Measurements from ENCODE around the gene SCT.

The SCT gene

DNA sequence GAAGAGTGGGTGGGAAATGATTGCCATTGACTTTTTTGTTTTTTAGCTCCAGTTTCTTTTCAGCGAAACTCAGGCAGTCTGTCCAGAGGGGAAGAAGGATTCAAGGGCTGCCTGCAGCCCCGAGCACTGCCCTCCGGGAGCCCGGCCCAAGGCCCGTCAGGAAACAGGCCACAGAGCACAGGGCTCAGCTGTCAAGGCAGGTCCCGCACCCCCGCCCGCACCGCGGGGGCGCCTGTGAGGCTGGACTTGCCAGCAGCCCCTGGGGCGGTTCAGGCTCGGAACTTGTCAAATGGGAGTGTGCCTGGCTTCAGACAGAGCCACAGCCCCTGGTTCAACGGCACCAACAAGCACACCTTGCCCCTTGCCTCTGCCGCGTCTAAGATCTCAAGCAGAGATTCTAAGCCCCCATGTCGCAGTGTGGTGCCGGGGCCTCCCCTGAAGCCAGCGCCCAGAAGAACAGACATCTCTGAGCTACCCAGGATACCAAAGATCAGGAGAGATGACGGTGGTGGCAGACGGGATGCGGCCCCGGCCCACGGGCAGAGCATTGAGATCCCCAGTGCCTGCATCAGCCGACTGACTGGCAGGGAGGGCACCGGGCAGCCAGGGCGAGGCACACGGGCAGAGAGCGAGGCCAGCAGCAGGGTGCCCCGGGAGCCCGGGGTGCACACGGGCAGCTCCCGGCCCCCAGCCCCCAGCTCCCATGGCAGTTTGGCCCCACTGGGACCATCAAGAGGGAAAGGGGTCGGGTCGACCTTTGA lies 19.8 kb downstream of the SCT start:
- ATAC-seq = no peak

DNA sequence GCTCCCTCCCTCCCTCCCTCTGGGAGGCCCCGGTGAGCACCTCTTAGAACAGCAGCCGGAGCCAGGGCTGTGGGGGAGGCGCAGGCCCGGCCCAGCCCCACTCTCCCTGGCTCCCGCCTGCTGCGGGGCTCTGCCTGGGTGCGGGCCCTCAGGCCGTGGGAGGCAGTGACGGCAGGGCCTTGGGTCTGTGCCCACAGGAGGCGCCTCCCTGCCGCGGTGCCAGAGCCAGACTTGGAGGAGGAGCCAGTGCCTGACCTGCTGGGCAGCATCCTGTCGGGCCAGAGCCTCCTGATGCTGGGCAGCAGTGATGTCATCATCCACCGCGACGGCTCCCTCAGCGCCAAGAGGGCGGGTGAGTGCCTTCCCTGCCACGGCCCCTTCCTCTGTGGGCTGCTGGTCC lies 20.7 kb downstream of the SCT start:
- ATAC-seq = peak; percentile 80
- TF ChIP-seq OSR1 (CRISPR knock-in tag; IDR thresholded peaks at IDR 0.05) = no peak
- no peak for TF ChIP-seq PPARA (CRISPR knock-in tag; IDR thresholded peaks at IDR 0.05; ENCODE audit: borderline replicate concordance)
- TF ChIP-seq SNAI2 (CRISPR knock-in tag; IDR thresholded peaks at IDR 0.05) = 0 out of 2 replicates have a peak, but pooled peaks have one; percentile 20
- TF ChIP-seq ZNF70 (CRISPR knock-in tag; IDR thresholded peaks at IDR 0.05) = no peak
- TF ChIP-seq ARNTL (CRISPR knock-in tag; IDR thresholded peaks at IDR 0.05; ENCODE audit: borderline replicate concordance, low read depth) = no peak
- no peak for TF ChIP-seq CREB5 (CRISPR knock-in tag; IDR thresholded peaks at IDR 0.05; ENCODE audit: low read depth)
- TF ChIP-seq, protein P1, sequence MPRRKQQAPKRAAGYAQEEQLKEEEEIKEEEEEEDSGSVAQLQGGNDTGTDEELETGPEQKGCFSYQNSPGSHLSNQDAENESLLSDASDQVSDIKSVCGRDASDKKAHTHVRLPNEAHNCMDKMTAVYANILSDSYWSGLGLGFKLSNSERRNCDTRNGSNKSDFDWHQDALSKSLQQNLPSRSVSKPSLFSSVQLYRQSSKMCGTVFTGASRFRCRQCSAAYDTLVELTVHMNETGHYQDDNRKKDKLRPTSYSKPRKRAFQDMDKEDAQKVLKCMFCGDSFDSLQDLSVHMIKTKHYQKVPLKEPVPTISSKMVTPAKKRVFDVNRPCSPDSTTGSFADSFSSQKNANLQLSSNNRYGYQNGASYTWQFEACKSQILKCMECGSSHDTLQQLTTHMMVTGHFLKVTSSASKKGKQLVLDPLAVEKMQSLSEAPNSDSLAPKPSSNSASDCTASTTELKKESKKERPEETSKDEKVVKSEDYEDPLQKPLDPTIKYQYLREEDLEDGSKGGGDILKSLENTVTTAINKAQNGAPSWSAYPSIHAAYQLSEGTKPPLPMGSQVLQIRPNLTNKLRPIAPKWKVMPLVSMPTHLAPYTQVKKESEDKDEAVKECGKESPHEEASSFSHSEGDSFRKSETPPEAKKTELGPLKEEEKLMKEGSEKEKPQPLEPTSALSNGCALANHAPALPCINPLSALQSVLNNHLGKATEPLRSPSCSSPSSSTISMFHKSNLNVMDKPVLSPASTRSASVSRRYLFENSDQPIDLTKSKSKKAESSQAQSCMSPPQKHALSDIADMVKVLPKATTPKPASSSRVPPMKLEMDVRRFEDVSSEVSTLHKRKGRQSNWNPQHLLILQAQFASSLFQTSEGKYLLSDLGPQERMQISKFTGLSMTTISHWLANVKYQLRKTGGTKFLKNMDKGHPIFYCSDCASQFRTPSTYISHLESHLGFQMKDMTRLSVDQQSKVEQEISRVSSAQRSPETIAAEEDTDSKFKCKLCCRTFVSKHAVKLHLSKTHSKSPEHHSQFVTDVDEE (CRISPR knock-in tag; IDR thresholded peaks at IDR 0.05) = 0 out of 2 replicates have a peak, but pooled peaks have one; percentile 20
- TF ChIP-seq GLIS3 (CRISPR knock-in tag; IDR thresholded peaks at IDR 0.05) = no peak
- 0 out of 2 replicates have a peak, but pooled peaks have one; percentile 30 for TF ChIP-seq ZFP3 (CRISPR knock-in tag; IDR thresholded peaks at IDR 0.05)
- no peak for TF ChIP-seq TCF4 (CRISPR knock-in tag; IDR thresholded peaks at IDR 0.05; ENCODE audit: borderline replicate concordance)
- no peak for TF ChIP-seq RARB (CRISPR knock-in tag; IDR thresholded peaks at IDR 0.05)

More for the DNA sequence above, 19.8 kb downstream of the SCT start:
- TF ChIP-seq, protein P2, sequence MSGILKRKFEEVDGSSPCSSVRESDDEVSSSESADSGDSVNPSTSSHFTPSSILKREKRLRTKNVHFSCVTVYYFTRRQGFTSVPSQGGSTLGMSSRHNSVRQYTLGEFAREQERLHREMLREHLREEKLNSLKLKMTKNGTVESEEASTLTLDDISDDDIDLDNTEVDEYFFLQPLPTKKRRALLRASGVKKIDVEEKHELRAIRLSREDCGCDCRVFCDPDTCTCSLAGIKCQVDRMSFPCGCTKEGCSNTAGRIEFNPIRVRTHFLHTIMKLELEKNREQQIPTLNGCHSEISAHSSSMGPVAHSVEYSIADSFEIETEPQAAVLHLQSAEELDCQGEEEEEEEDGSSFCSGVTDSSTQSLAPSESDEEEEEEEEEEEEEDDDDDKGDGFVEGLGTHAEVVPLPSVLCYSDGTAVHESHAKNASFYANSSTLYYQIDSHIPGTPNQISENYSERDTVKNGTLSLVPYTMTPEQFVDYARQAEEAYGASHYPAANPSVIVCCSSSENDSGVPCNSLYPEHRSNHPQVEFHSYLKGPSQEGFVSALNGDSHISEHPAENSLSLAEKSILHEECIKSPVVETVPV (CRISPR knock-in tag; IDR thresholded peaks at IDR 0.05) = no peak
- TF ChIP-seq ARNTL (CRISPR knock-in tag; IDR thresholded peaks at IDR 0.05; ENCODE audit: borderline replicate concordance, low read depth) (no peak), CREB5 (CRISPR knock-in tag; IDR thresholded peaks at IDR 0.05; ENCODE audit: low read depth) (no peak), PPARA (CRISPR knock-in tag; IDR thresholded peaks at IDR 0.05; ENCODE audit: borderline replicate concordance) (no peak), TOX (CRISPR knock-in tag; IDR thresholded peaks at IDR 0.05; ENCODE audit: borderline replicate concordance) (no peak), ZFP30 (CRISPR knock-in tag; IDR thresholded peaks at IDR 0.05) (no peak), BACH2 (CRISPR knock-in tag; IDR thresholded peaks at IDR 0.05; ENCODE audit: borderline replicate concordance) (no peak), SNAI2 (CRISPR knock-in tag; IDR thresholded peaks at IDR 0.05) (no peak), TCF4 (CRISPR knock-in tag; IDR thresholded peaks at IDR 0.05; ENCODE audit: borderline replicate concordance) (no peak), ESRRG (CRISPR knock-in tag; IDR thresholded peaks at IDR 0.05) (no peak), ZNF70 (CRISPR knock-in tag; IDR thresholded peaks at IDR 0.05) (no peak), ZNF565 (CRISPR knock-in tag; conservative IDR thresholded peaks at IDR 0.05; ENCODE audit: low read depth) (no peak)
- TF ChIP-seq, protein P3, sequence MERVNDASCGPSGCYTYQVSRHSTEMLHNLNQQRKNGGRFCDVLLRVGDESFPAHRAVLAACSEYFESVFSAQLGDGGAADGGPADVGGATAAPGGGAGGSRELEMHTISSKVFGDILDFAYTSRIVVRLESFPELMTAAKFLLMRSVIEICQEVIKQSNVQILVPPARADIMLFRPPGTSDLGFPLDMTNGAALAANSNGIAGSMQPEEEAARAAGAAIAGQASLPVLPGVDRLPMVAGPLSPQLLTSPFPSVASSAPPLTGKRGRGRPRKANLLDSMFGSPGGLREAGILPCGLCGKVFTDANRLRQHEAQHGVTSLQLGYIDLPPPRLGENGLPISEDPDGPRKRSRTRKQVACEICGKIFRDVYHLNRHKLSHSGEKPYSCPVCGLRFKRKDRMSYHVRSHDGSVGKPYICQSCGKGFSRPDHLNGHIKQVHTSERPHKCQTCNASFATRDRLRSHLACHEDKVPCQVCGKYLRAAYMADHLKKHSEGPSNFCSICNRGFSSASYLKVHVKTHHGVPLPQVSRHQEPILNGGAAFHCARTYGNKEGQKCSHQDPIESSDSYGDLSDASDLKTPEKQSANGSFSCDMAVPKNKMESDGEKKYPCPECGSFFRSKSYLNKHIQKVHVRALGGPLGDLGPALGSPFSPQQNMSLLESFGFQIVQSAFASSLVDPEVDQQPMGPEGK (CRISPR knock-in tag; IDR thresholded peaks at IDR 0.05; ENCODE audit: borderline replicate concordance) = no peak
- TF ChIP-seq, protein P4, sequence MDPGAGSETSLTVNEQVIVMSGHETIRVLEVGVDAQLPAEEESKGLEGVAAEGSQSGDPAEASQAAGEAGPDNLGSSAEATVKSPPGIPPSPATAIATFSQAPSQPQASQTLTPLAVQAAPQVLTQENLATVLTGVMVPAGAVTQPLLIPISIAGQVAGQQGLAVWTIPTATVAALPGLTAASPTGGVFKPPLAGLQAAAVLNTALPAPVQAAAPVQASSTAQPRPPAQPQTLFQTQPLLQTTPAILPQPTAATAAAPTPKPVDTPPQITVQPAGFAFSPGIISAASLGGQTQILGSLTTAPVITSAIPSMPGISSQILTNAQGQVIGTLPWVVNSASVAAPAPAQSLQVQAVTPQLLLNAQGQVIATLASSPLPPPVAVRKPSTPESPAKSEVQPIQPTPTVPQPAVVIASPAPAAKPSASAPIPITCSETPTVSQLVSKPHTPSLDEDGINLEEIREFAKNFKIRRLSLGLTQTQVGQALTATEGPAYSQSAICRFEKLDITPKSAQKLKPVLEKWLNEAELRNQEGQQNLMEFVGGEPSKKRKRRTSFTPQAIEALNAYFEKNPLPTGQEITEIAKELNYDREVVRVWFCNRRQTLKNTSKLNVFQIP (CRISPR knock-in tag; IDR thresholded peaks at IDR 0.05; ENCODE audit: borderline replicate concordance, low read depth) = no peak

Measured in SK-N-SH treated with all-trans-retinoic acid at 6 μM for 48 hours (cell line).